H9 (cell line): ENCODE measurements around the gene PLCG1. TPM values are rescaled to one million over a fixed set of nuclear protein-coding genes. Genes with fewer than 3 reads are reported as not detected.

Experiments
- DNase-seq: peaks from one replicate; pipeline ENCODE4 v3.0.0-alpha.2; 2017
- H2AFZ ChIP-seq: one replicate; pipeline ENCODE4 v1.6.1; 2013; ENCODE audit warnings: mild to moderate bottlenecking, low read length, control low read depth, moderate library complexity
- H2AK5ac ChIP-seq: 2 replicates; pipeline ENCODE4 v1.6.1; 2013; ENCODE audit warnings: low read length, control low read depth, mixed read lengths; ENCODE audit not compliant: insufficient read length
- H2BK120ac ChIP-seq: one replicate; pipeline ENCODE4 v1.6.1; 2013; ENCODE audit warnings: low read depth, mild to moderate bottlenecking, low read length, control low read depth, inconsistent platforms; ENCODE audit not compliant: poor library complexity, severe bottlenecking
- H2BK12ac ChIP-seq: 2 replicates; pipeline ENCODE4 v1.6.1; 2013; ENCODE audit warnings: low read length, control low read depth, mixed read lengths, low read depth; ENCODE audit not compliant: insufficient read length
- H2BK15ac ChIP-seq: 2 replicates; pipeline ENCODE4 v1.6.1; 2013; ENCODE audit warnings: low read depth, low read length, control low read depth
- H2BK20ac ChIP-seq: one replicate; pipeline ENCODE4 v1.6.1; 2013; ENCODE audit warnings: low read depth, mild to moderate bottlenecking, low read length, control low read depth, inconsistent platforms; ENCODE audit not compliant: poor library complexity, severe bottlenecking
- H2BK5ac ChIP-seq: 2 replicates; pipeline ENCODE4 v1.6.1; 2013; ENCODE audit warnings: low read length, control low read depth, mixed read lengths; ENCODE audit not compliant: insufficient read length
- H3K14ac ChIP-seq: 2 replicates; pipeline ENCODE4 v1.6.1; 2013; ENCODE audit warnings: low read length, control low read depth; ENCODE audit not compliant: insufficient read depth
- H3K18ac ChIP-seq: 2 replicates; pipeline ENCODE4 v1.6.1; 2013; ENCODE audit warnings: low read depth, mild to moderate bottlenecking, mixed read lengths, low read length, control low read depth; ENCODE audit not compliant: insufficient read length
- H3K23ac ChIP-seq: 2 replicates; pipeline ENCODE4 v1.6.1; 2013; ENCODE audit warnings: low read length, control low read depth, mixed read lengths, low read depth; ENCODE audit not compliant: insufficient read length
- H3K23me2 ChIP-seq: 2 replicates; pipeline ENCODE4 v1.6.1; 2013; ENCODE audit warnings: low read depth, mild to moderate bottlenecking, mixed read lengths, low read length, control low read depth; ENCODE audit not compliant: insufficient read length, poor library complexity, severe bottlenecking
- H3K27ac ChIP-seq: 2 replicates; pipeline ENCODE4 v1.5.1; 2013; ENCODE audit warnings: low read length, control low read depth, mixed read lengths, low read depth; ENCODE audit not compliant: insufficient read length
- H3K27me3 ChIP-seq: 2 replicates; pipeline ENCODE4 v1.6.1; 2013; ENCODE audit warnings: low read length, control low read depth, inconsistent platforms; ENCODE audit not compliant: insufficient read depth
- H3K4ac ChIP-seq: 2 replicates; pipeline ENCODE4 v1.6.1; 2013; ENCODE audit warnings: low read depth, mild to moderate bottlenecking, control low read depth, inconsistent platforms, low read length, moderate library complexity
- H3K4me1 ChIP-seq: 2 replicates; pipeline ENCODE4 v1.6.1; 2013; ENCODE audit warnings: low read length, control low read depth, inconsistent platforms; ENCODE audit not compliant: insufficient read depth
- H3K4me2 ChIP-seq: 2 replicates; pipeline ENCODE4 v1.6.1; 2013; ENCODE audit warnings: low read length, control low read depth, mixed read lengths; ENCODE audit not compliant: insufficient read length, insufficient read depth
- H3K56ac ChIP-seq: 2 replicates; pipeline ENCODE4 v1.6.1; 2013; ENCODE audit warnings: low read depth, mild to moderate bottlenecking, mixed read lengths, low read length, control low read depth; ENCODE audit not compliant: insufficient read length
- H3K79me1 ChIP-seq: 2 replicates; pipeline ENCODE4 v1.6.1; 2013; ENCODE audit warnings: low read depth, mild to moderate bottlenecking, moderate library complexity, low read length, control low read depth, inconsistent platforms; ENCODE audit not compliant: insufficient read depth, poor library complexity, severe bottlenecking
- H3K79me2 ChIP-seq: 2 replicates; pipeline ENCODE4 v1.6.1; 2013; ENCODE audit warnings: low read length, control low read depth, inconsistent platforms; ENCODE audit not compliant: insufficient read depth
- H3K9ac ChIP-seq: 2 replicates; pipeline ENCODE4 v1.6.1; 2013; ENCODE audit warnings: low read length, control low read depth, mixed read lengths; ENCODE audit not compliant: insufficient read length; ENCODE audit errors: extremely low read depth
- H3K9me3 ChIP-seq: one replicate; pipeline ENCODE4 v1.6.1; 2013; ENCODE audit warnings: low read depth, low read length, inconsistent platforms; ENCODE audit not compliant: control insufficient read depth
- H3T11ph ChIP-seq: one replicate; pipeline ENCODE4 v1.6.1; 2013; ENCODE audit warnings: mild to moderate bottlenecking, low read length, control low read depth, inconsistent platforms
- H4K20me1 ChIP-seq: one replicate; pipeline ENCODE4 v1.6.1; 2013; ENCODE audit not compliant: control insufficient read depth, insufficient read length, insufficient read depth
- H4K5ac ChIP-seq: 2 replicates; pipeline ENCODE4 v1.6.1; 2013; ENCODE audit warnings: low read depth, mild to moderate bottlenecking, mixed read lengths, low read length, control low read depth; ENCODE audit not compliant: insufficient read length
- H4K8ac ChIP-seq: replicated peaks from 2 replicates; pipeline ENCODE4 v1.6.1; 2013; ENCODE audit warnings: low read length, control low read depth, mixed read lengths, low read depth; ENCODE audit not compliant: insufficient read length
- H4K91ac ChIP-seq: 2 replicates; pipeline ENCODE4 v1.6.1; 2013; ENCODE audit warnings: low read depth, mild to moderate bottlenecking, moderate library complexity, mixed read lengths, low read length, control low read depth; ENCODE audit not compliant: insufficient read length
- H3K27ac Mint-ChIP-seq, 3 experiments: 2 replicates in 2 of 3; 3 replicates in 1 of 3; pipeline ENCODE4 v1.8.0; 2020 to 2021; ENCODE audit warnings: mixed read lengths in 3 of 3, mild to moderate bottlenecking in 1 of 3, moderate library complexity in 1 of 3
- H3K27me3 Mint-ChIP-seq: 2 replicates; pipeline ENCODE4 v1.8.0; 2021; ENCODE audit warnings: low read depth, mild to moderate bottlenecking, moderate library complexity, mixed read lengths
- H3K36me3 Mint-ChIP-seq, 3 experiments: 2 replicates in 2 of 3; 3 replicates in 1 of 3; pipeline ENCODE4 v1.8.0; 2020 to 2021; ENCODE audit warnings: low read depth in 3 of 3, mixed read lengths in 3 of 3; ENCODE audit not compliant: insufficient read depth in 1 of 3
- H3K4me1 Mint-ChIP-seq, 2 experiments: 2 replicates each; pipeline ENCODE4 v1.8.0; 2020; ENCODE audit warnings: mixed read lengths in 2 of 2
- H3K4me3 Mint-ChIP-seq, 2 experiments: 2 replicates in 1 of 2; 3 replicates in 1 of 2; pipeline ENCODE4 v1.8.0; 2020 to 2021; ENCODE audit warnings: mild to moderate bottlenecking in 2 of 2, mixed read lengths in 2 of 2, moderate library complexity in 1 of 2
- H3K9me3 Mint-ChIP-seq, 2 experiments: 2 replicates in 1 of 2; 3 replicates in 1 of 2; pipeline ENCODE4 v1.8.0; 2020; ENCODE audit warnings: mild to moderate bottlenecking in 2 of 2, mixed read lengths in 2 of 2, moderate library complexity in 1 of 2
- WGBS: extraction: QIAGEN DNeasy Blood & Tissue Kit; methylation state at CpG from one replicate; pipeline ENCODE4 v1.1.7; 2013; ENCODE audit warnings: missing lambda C conversion rate, low lambda C conversion rate, mixed read lengths; ENCODE audit not compliant: insufficient read length; ENCODE audit errors: extremely low coverage; 5-methylcytosine and 5-hydroxymethylcytosine counted together
- total RNA-seq: library from RNA; stranded (reverse); gene quantifications from 2 replicates; pipeline ENCODE4 v1.2.1, GENCODE V29; 2021
- TF ChIP-seq, protein P1 (sequence below): fragments of 200-600 bp; sonication (generic); conservative IDR thresholded peaks from 3 replicates; pipeline ENCODE4 v1.8.0; 2021; ENCODE audit warnings: antibody characterized with exemption, mild to moderate bottlenecking

The PLCG1 gene
- total RNA-seq, 1 experiment from 2014 or later: 171 TPM

- Histone ChIP-seq H3K4ac (no peak overlapping the region), H3K9me3 (no peaks in the 10 kb centered on the region), H2BK15ac (no peak overlapping the region), H2AFZ (no peak overlapping the region), H4K20me1 (no peaks in the 10 kb centered on the region), H3K56ac (no peak overlapping the region), H3K79me2 (no peaks in the 10 kb centered on the region), H2BK12ac (no peak overlapping the region), H3K18ac (no peak overlapping the region), H2BK5ac (no peak overlapping the region), H3K27ac (no peak overlapping the region), H3K27me3 (no peaks in the 10 kb centered on the region), H4K91ac (no peak overlapping the region), H3K79me1 (no peaks in the 10 kb centered on the region), H3K23me2 (no peaks in the 10 kb centered on the region), H3K23ac (no peak overlapping the region), H2BK20ac (no peak overlapping the region), H2BK120ac (no peak overlapping the region), H3K14ac (no peak overlapping the region; the same call in 1 of the 2 replicates), H4K5ac (no peak overlapping the region), H3T11ph (no peak overlapping the region), H4K8ac (no peak overlapping the region), H3K4me2 (no peak overlapping the region), H3K4me1 (no peaks in the 10 kb centered on the region), H2AK5ac (no peak overlapping the region), H3K9ac (no peak overlapping the region)
- WGBS: no CpG with 5 or more reads among the region's 9 CpGs
- peaks cover 8 to 14% (median 11%) of the 10 kb centered on the region in 3 experiments; a peak in 6 of 7 replicates for H3K36me3 Mint-ChIP-seq
- peaks cover 13% of the 10 kb centered on the region in 2 experiments for H3K4me1 Mint-ChIP-seq
- no peak overlapping the region for H3K4me3 Mint-ChIP-seq
- no peak for DNase-seq
- no peak overlapping the region for H3K27ac Mint-ChIP-seq
- no peaks in the 10 kb centered on the region; the same call in 1 of the 2 replicates for H3K27me3 Mint-ChIP-seq
- TF ChIP-seq, protein P1, sequence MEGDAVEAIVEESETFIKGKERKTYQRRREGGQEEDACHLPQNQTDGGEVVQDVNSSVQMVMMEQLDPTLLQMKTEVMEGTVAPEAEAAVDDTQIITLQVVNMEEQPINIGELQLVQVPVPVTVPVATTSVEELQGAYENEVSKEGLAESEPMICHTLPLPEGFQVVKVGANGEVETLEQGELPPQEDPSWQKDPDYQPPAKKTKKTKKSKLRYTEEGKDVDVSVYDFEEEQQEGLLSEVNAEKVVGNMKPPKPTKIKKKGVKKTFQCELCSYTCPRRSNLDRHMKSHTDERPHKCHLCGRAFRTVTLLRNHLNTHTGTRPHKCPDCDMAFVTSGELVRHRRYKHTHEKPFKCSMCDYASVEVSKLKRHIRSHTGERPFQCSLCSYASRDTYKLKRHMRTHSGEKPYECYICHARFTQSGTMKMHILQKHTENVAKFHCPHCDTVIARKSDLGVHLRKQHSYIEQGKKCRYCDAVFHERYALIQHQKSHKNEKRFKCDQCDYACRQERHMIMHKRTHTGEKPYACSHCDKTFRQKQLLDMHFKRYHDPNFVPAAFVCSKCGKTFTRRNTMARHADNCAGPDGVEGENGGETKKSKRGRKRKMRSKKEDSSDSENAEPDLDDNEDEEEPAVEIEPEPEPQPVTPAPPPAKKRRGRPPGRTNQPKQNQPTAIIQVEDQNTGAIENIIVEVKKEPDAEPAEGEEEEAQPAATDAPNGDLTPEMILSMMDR: no peak
- peaks cover 13 to 15% of the 10 kb centered on the region in 2 experiments for H3K9me3 Mint-ChIP-seq
Measured at GRCh38 chr20:41203660-41204059, 66.3 kb downstream of the PLCG1 start.
